K562 (cell line): ENCODE data around the gene GALNT18. TPM values are rescaled to one million over a fixed set of nuclear protein-coding genes. Genes with fewer than 3 reads are reported as not detected.

Experiments used
- ATAC-seq: fragments of 200-7000 bp; cut with Tn5 transposase; 3 replicates; pipeline ENCODE4 v1.9.1; 2020; ENCODE audit warnings: moderate library complexity
- BruUV-seq: library from RNA; stranded (reverse); fragments of 400-500 nt; replicated peaks from 2 replicates; lab custom pipeline; 2021; lab: Mats Ljungman, UMichigan
- CTCF ChIA-PET: fragments of 300-600 bp; formaldehyde crosslinking; extraction: SDS; loops from one replicate; lab custom pipeline; 2021; ENCODE audit warnings: low intra/inter-chr PET ratio; lab: Yijun Ruan, JAX
- POLR2A ChIA-PET: fragments of 300-600, 350-650 bp; sonication (Branson Sonifier 250); formaldehyde crosslinking; extraction: SDS; loops from one replicate; lab custom pipeline; 2021; ENCODE audit warnings: antibody characterized with exemption, inconsistent platforms; lab: Yijun Ruan, JAX
- DNase-seq, 4 experiments: peaks; one replicate each; pipeline versions ENCODE4 v3.0.0 to v3.0.0-alpha.2; 2011 to 2018; ENCODE audit warnings: low spot score in 3 of 4, mixed read lengths in 3 of 4; ENCODE audit errors: extremely low read depth in 1 of 4
- FAIRE-seq: peaks from 2 replicates; lab custom pipeline; 2011; peaks lifted over from hg19 to GRCh38; lab: Jason Lieb, UNC
- H2AFZ ChIP-seq: 2 replicates; pipeline ENCODE4 v1.6.0; 2011; ENCODE audit warnings: low read depth, low read length, control low read depth, inconsistent platforms
- H3K27ac ChIP-seq: fragments of 200-600 bp; 3 replicates; pipeline ENCODE4 v1.8.0; 2011; ENCODE audit warnings: low read depth, mild to moderate bottlenecking, control low read depth, inconsistent platforms, low read length, moderate library complexity, mixed read lengths; ENCODE audit errors: extremely low read depth
- H3K27me3 ChIP-seq, 2 experiments: fragments of 300-600 bp in 1 of 2; 2 replicates in 1 of 2; 3 replicates in 1 of 2; pipeline versions ENCODE4 v1.6.0 to v1.8.0; 2011; ENCODE audit warnings: inconsistent platforms in 2 of 2, low read length in 2 of 2, mild to moderate bottlenecking in 1 of 2, mixed read lengths in 1 of 2, moderate library complexity in 1 of 2; ENCODE audit not compliant: control insufficient read depth in 2 of 2, insufficient read depth in 2 of 2
- H3K36me3 ChIP-seq: fragments of 300-600 bp; 3 replicates; pipeline ENCODE4 v1.8.0; 2011; ENCODE audit warnings: mild to moderate bottlenecking, low read length, inconsistent platforms; ENCODE audit not compliant: control insufficient read depth, insufficient read depth
- H3K4me1 ChIP-seq, 2 experiments: fragments of 200-600 bp in 1 of 2; replicated peaks in 1 of 2; 2 replicates in 1 of 2; 3 replicates in 1 of 2; pipeline versions ENCODE4 v1.5.1 to v1.8.0; 2011; ENCODE audit warnings: inconsistent platforms in 2 of 2, low read length in 2 of 2, mild to moderate bottlenecking in 1 of 2, mixed read lengths in 1 of 2, moderate library complexity in 1 of 2; ENCODE audit not compliant: control insufficient read depth in 2 of 2, insufficient read depth in 2 of 2
- H3K4me2 ChIP-seq: 2 replicates; pipeline ENCODE4 v1.6.1; 2011; ENCODE audit warnings: low read length, control low read depth, inconsistent platforms, mixed read lengths; ENCODE audit not compliant: insufficient read depth
- H3K4me3 ChIP-seq: fragments of 200-600 bp; sonication (generic), shearing (Covaris generic); 2 replicates; pipeline ENCODE4 v1.5.1; 2016; ENCODE audit warnings: control low read depth, inconsistent platforms
- H3K79me2 ChIP-seq: fragments of 200-600 bp; 3 replicates; pipeline ENCODE4 v1.8.0; 2011; ENCODE audit warnings: low read length, inconsistent platforms; ENCODE audit not compliant: control insufficient read depth, insufficient read depth
- H3K9ac ChIP-seq, 2 experiments: 2 replicates each; pipeline versions ENCODE4 v1.6.0 to v1.6.1; 2011; ENCODE audit warnings: low read depth in 2 of 2, low read length in 2 of 2, control low read depth in 1 of 2, inconsistent platforms in 1 of 2, mild to moderate bottlenecking in 1 of 2, mixed read lengths in 1 of 2; ENCODE audit not compliant: insufficient read depth in 1 of 2
- H3K9me1 ChIP-seq: one replicate; pipeline ENCODE4 v1.6.0; 2011; ENCODE audit warnings: inconsistent platforms, mild to moderate bottlenecking, low read length, moderate library complexity; ENCODE audit not compliant: control insufficient read depth, insufficient read depth
- H3K9me3 ChIP-seq: replicated peaks from 2 replicates; pipeline ENCODE4 v1.5.1; 2011; ENCODE audit warnings: low read depth, low read length, inconsistent platforms; ENCODE audit not compliant: control insufficient read depth, insufficient read depth
- H4K20me1 ChIP-seq: replicated peaks from 2 replicates; pipeline ENCODE4 v1.6.1; 2011; ENCODE audit warnings: low read length, inconsistent platforms, mixed read lengths; ENCODE audit not compliant: control insufficient read depth, insufficient read depth
- CCAR2 ChIP-seq: fragments of 200-400 bp; formaldehyde crosslinking; IDR thresholded peaks from 2 replicates; pipeline ENCODE4 v1.6.1; 2017; ENCODE audit warnings: mild to moderate bottlenecking, low read depth, low read length
- JUNB ChIP-seq: fragments of 450-650 bp; formaldehyde crosslinking; conservative IDR thresholded peaks from 2 replicates; pipeline ENCODE4 v1.4.0; 2020; ENCODE audit warnings: mild to moderate bottlenecking
- JUND ChIP-seq, 2 experiments: IDR thresholded peaks; 2 replicates in 1 of 2; 3 replicates in 1 of 2; pipeline ENCODE4 v1.6.1; 2011; ENCODE audit warnings: borderline replicate concordance in 2 of 2, low read depth in 2 of 2, low read length in 2 of 2, improper control_type of control experiment in 1 of 2, missing biosample characterization in 1 of 2, missing genetic modification characterization in 1 of 2, missing genetic modification reagents in 1 of 2
- KAT8 ChIP-seq: fragments of 450-650 bp; IDR thresholded peaks from 2 replicates; pipeline ENCODE4 v1.6.1; 2016; ENCODE audit warnings: low read depth, mild to moderate bottlenecking
- POLR2AphosphoS5 ChIP-seq: IDR thresholded peaks from 2 replicates; pipeline ENCODE4 v1.6.1; 2011; ENCODE audit warnings: mild to moderate bottlenecking, low read depth, low read length, moderate library complexity; ENCODE audit not compliant: control insufficient read depth, insufficient read depth
- RUNX1 ChIP-seq: sonication (generic); IDR thresholded peaks from 2 replicates; pipeline ENCODE4 v1.6.1; 2016; ENCODE audit warnings: antibody characterized with exemption, low read depth
- SMC3 ChIP-seq: conservative IDR thresholded peaks from 2 replicates; pipeline ENCODE4 v1.6.1; 2011; ENCODE audit warnings: low read depth, low read length, improper control_type of control experiment; ENCODE audit not compliant: insufficient read depth
- SRSF9 ChIP-seq: fragments of 200-400 bp; formaldehyde crosslinking; IDR thresholded peaks from 2 replicates; pipeline ENCODE4 v1.6.1; 2017; ENCODE audit warnings: low read depth, low read length, borderline replicate concordance
- TAF1 ChIP-seq: IDR thresholded peaks from 2 replicates; pipeline ENCODE4 v1.6.1; 2011; ENCODE audit warnings: mild to moderate bottlenecking, low read length, moderate library complexity; ENCODE audit not compliant: insufficient read depth, control insufficient read depth, severe bottlenecking; ENCODE audit errors: extremely low read depth
- TBP ChIP-seq: optimal IDR thresholded peaks from 2 replicates; pipeline ENCODE3; 2011; ENCODE audit warnings: low read depth, low read length, improper control_type of control experiment
- ZFX ChIP-seq: sonication (generic); formaldehyde crosslinking; IDR thresholded peaks from 2 replicates; pipeline ENCODE4 v1.8.0; 2022; ENCODE audit warnings: mild to moderate bottlenecking, missing genetic modification reagents, moderate library complexity
- WGBS: fragments of 100-300 bp; shearing (Covaris generic); methylation state at CpG from one replicate; pipeline ENCODE4 v1.1.6; 2016; ENCODE audit warnings: low coverage, mixed read lengths; ENCODE audit not compliant: insufficient coverage; ENCODE audit errors: missing lambda C conversion rate; 5-methylcytosine and 5-hydroxymethylcytosine counted together
- in situ Hi-C: fragments of 300-500 bp; cut with MboI; formaldehyde crosslinking; loops from 4 replicates; pipeline ENCODE4 v1.15.0; 2018; ENCODE audit warnings: inconsistent platforms, mixed read lengths
- intact Hi-C: fragments of 100-400 bp; cut with micrococcal nuclease; formaldehyde crosslinking; loops from 2 replicates; pipeline ENCODE4 v1.14.2; 2022
- polyA plus RNA-seq, 8 experiments: library from polyadenylated mRNA; depleted of rRNA in 4 of 8; stranded (reverse) in 5 of 8; unstranded in 3 of 8; fragments of >200 nt; fragmentation: Nextera tagmentation in 2 of 8; fragmentation: Illumina TruSeq in 1 of 8; extraction: Ambion mirVana in 2 of 8; extraction: Trizol in 1 of 8; gene quantifications; 2 replicates each; pipeline versions ENCODE4 v1.2.1 to v1.2.3, GENCODE V29; 2011 to 2014; ENCODE audit warnings: inconsistent platforms in 1 of 8, missing spikeins in 1 of 8
- total RNA-seq, 7 experiments: library from RNA; depleted of rRNA in 6 of 7; stranded (reverse); fragments of >200 nt in 6 of 7; fragmentation: Illumina TruSeq in 2 of 7; extraction: Trizol in 2 of 7; gene quantifications; 2 replicates each; pipeline versions ENCODE4 v1.2.1 to v1.2.3, GENCODE V29; 2011 to 2021; ENCODE audit warnings: low replicate concordance in 1 of 7
- TF ChIP-seq, protein P1 (sequence below): fragments of 250-450 bp; sonication (Bioruptor Pico); IDR thresholded peaks from 2 replicates; pipeline ENCODE4 v1.5.0; 2021
- TF ChIP-seq, protein P2 (sequence below): fragments of 450-650 bp; IDR thresholded peaks from 2 replicates; pipeline ENCODE4 v1.6.1; 2014; ENCODE audit warnings: low read depth, mild to moderate bottlenecking, moderate library complexity, borderline replicate concordance
- TF ChIP-seq, protein P3 (sequence below): fragments of 250-450 bp; sonication (Bioruptor Pico); IDR thresholded peaks from 2 replicates; pipeline ENCODE4 v1.4.0; 2020; ENCODE audit warnings: mild to moderate bottlenecking

GALNT18 gene
- total and polyA plus RNA-seq, 9 of the 15 experiments (the other 6 are each of a cell fraction or from before 2014, with no cell fraction given) = not detected

DNA sequence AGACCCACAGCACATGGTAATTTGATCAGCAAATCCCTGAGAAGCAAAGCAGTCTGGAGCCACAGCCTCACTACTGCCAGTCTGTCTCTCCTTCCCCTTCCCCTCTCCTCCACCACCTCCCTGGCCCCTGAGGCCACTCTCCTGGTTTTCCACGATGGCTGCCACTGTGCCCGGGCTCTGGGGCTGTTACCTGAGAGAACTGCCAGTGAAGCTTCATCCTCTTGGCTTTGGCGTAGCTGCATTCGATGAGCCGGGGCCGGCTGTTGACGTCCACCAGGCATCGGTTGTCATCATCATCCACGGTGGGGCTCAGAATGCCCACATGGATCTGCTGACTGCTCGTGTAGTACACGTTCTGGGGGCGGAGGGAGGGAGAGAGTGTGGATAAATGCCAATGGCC is 329.0 kb downstream of the GALNT18 start (continued):
- TF ChIP-seq, protein P1, sequence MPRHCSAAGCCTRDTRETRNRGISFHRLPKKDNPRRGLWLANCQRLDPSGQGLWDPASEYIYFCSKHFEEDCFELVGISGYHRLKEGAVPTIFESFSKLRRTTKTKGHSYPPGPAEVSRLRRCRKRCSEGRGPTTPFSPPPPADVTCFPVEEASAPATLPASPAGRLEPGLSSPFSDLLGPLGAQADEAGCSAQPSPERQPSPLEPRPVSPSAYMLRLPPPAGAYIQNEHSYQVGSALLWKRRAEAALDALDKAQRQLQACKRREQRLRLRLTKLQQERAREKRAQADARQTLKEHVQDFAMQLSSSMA (CRISPR knock-in tag) = no peak
- TF ChIP-seq RUNX1 (no peak), SMC3 (no peak), TBP (no peak), JUND (IDR thresholded peaks at IDR 0.05; ENCODE audit: borderline replicate concordance, low read depth, low read length) (no peak), JUND (tag; IDR thresholded peaks at IDR 0.05; ENCODE audit: borderline replicate concordance, low read depth, low read length) (no peak)

DNA sequence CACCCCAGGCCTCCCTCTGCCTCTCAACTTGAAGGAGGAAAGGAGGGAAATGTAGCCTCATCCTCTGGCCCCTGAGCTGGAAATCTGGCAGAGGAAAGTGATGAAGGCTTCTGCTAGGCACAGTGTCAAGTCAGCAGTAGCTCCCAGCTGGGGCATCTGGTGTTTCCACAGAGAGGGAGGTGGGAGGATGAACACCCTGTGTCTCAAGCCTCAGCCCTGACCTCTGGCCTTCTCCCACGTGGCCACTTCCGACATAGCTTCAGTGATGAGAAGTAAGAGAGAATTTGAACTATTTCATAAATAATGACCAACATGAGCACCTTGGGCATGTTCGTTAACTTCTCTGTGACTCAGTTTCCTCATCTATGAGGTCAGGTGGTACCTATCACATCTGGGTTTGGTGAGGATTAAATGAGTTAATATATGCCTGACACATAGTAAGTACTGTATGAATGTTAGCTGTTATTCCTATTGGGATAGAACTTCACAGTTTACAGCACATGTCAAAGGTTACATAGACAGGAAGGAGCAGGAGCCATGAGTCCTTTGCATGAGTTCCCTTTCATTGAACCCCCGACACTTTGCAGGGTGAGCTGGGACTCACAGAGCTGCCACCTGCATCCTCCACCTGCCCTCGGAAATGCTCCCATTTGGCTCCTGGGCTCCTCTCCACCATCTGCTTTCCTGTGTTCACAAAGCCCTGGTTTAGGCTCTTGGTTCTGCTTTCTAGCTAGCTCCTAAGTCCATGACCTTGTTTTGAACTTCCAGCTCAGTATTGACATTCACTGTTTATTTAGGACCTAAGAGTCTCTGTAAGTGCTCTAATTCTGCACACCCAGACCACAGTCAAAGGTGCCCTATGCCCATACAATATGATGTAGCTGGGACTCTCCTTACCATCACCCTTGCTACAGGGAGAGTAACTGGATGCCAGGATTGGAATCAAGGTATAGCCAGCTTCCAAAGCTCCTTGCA is 330.5 kb downstream of the GALNT18 start:
- CTCF ChIA-PET = no interaction called here
- Histone ChIP-seq H3K36me3 (no peaks in the 10 kb centered on the region), H3K9me3 (no peaks in the 10 kb centered on the region), H3K4me2 (no peak overlapping the region), H2AFZ (no peak overlapping the region), H4K20me1 (0 out of 2 replicates have a peak, but pooled peaks cover 5% of the 10 kb centered on the region), H3K4me3 (no peak overlapping the region), H3K79me2 (no peaks in the 10 kb centered on the region), H3K9me1 (no peaks in the 10 kb centered on the region), H3K27ac (no peak overlapping the region), H3K9ac (no peak overlapping the region), H3K4me1 (no peaks in the 10 kb centered on the region), H3K27me3 (peaks cover 2 to 20% of the 10 kb centered on the region in 2 experiments; a peak in 4 of 5 replicates)
- BruUV-seq = no TSS peak
- POLR2A ChIA-PET = interaction anchor here (0.7 to 1.0 kb wide), 2 partner anchors 29 to 185 kb away, joined by 3 read pairs; no protein-coding TSS in a partner anchor
- DNase-seq = no peak
- 1% methylated on average over 5 of the region's 5 CpGs for WGBS
- no peak for FAIRE-seq
- in situ Hi-C loops (no loop called here), intact Hi-C loops (no loop called here)
- ATAC-seq = no peak
- TF ChIP-seq JUNB (CRISPR knock-in tag) = no peak
- TF ChIP-seq, protein P2, sequence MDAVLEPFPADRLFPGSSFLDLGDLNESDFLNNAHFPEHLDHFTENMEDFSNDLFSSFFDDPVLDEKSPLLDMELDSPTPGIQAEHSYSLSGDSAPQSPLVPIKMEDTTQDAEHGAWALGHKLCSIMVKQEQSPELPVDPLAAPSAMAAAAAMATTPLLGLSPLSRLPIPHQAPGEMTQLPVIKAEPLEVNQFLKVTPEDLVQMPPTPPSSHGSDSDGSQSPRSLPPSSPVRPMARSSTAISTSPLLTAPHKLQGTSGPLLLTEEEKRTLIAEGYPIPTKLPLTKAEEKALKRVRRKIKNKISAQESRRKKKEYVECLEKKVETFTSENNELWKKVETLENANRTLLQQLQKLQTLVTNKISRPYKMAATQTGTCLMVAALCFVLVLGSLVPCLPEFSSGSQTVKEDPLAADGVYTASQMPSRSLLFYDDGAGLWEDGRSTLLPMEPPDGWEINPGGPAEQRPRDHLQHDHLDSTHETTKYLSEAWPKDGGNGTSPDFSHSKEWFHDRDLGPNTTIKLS = no peak
- TF ChIP-seq, protein P3, sequence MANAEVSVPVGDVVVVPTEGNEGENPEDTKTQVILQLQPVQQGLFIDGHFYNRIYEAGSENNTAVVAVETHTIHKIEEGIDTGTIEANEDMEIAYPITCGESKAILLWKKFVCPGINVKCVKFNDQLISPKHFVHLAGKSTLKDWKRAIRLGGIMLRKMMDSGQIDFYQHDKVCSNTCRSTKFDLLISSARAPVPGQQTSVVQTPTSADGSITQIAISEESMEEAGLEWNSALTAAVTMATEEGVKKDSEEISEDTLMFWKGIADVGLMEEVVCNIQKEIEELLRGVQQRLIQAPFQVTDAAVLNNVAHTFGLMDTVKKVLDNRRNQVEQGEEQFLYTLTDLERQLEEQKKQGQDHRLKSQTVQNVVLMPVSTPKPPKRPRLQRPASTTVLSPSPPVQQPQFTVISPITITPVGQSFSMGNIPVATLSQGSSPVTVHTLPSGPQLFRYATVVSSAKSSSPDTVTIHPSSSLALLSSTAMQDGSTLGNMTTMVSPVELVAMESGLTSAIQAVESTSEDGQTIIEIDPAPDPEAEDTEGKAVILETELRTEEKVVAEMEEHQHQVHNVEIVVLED (CRISPR knock-in tag) = no peak
- TF ChIP-seq CCAR2 = no peak
- TF ChIP-seq ZFX (CRISPR knock-in tag) = no peak
- no peak for TF ChIP-seq SRSF9
- no peak for TF ChIP-seq TAF1
- TF ChIP-seq KAT8 = no peak
- TF ChIP-seq POLR2AphosphoS5 = no peak
